Stimulated activated CD4-positive, alpha-beta T cell treated with anti-CD3 and anti-CD28 coated beads, Interleukin-2, amount 100 ng/mL, for 24 hours (primary cell): ENCODE results near the gene FAAP20.
A peak's percentile ranks its signal among the peaks of the same experiment; 100 is the strongest.

Experiments
- DNase-seq, 2 donors: peaks; one replicate each; pipeline ENCODE4 v3.0.0-alpha.2; 2020

FAAP20 gene

GRCh38 chr1:2193514-2194281, 874 bp downstream of the FAAP20 start:
- DNase-seq, result no peak

GRCh38 chr1:2192031-2192995, 2.3 kb downstream of the FAAP20 start:
- DNase-seq, result no peak

- no peak for DNase-seq
Measured at GRCh38 chr1:2190491-2190976, 4.0 kb downstream of the FAAP20 start.

GRCh38 chr1:2189459-2190425, 4.8 kb downstream of the FAAP20 start:
- DNase-seq, result peak; percentile 87 to 89

GRCh38 chr1:2188336-2188735, 6.2 kb downstream of the FAAP20 start:
- no peak for DNase-seq

- no peak for DNase-seq
Measured at GRCh38 chr1:2187619-2188018, 7.0 kb downstream of the FAAP20 start.

- DNase-seq, result no peak
Measured at GRCh38 chr1:2186901-2187300, 7.7 kb downstream of the FAAP20 start.

- DNase-seq, result no peak
Measured at GRCh38 chr1:2185880-2186855, 8.4 kb downstream of the FAAP20 start.

DNA sequence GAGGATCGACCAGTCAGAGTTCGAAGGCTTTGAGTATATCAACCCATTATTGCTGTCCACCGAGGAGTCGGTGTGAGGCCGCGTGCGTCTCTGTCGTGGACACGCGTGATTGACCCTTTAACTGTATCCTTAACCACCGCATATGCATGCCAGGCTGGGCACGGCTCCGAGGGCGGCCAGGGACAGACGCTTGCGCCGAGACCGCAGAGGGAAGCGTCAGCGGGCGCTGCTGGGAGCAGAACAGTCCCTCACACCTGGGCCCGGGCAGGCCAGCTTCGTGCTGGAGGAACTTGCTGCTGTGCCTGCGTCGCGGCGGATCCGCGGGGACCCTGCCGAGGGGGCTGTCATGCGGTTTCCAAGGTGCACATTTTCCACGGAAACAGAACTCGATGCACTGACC, 9.6 kb downstream of the FAAP20 start:
- no peak for DNase-seq

- no peak for DNase-seq
Measured at GRCh38 chr1:2184531-2184930, 10.0 kb downstream of the FAAP20 start.

- DNase-seq, result no peak
Measured at GRCh38 chr1:2183937-2184334, 10.6 kb downstream of the FAAP20 start.

DNA sequence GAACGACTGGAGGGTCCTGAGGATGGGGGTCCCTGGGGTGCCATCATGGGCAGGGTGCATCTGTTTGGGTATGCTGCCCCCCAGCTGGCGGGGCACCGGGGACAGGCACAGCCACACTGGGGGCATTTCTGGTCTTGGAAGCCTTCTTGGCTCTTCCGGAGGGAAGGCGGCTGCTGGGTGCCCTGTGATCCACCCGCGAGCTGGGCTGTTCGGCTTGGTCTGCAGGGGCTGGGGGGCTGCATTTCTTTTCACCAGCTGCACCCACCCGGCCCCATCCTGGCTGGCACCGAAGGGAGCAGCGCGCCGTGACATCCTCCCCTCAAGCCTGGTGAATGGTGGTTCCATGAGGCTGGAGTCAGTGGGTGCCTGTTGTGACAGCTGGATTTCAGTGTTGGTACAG, 12.2 kb downstream of the FAAP20 start:
- DNase-seq, result no peak

GRCh38 chr1:2181752-2182151, 12.8 kb downstream of the FAAP20 start:
- no peak for DNase-seq

- DNase-seq, result no peak
Measured at GRCh38 chr1:2181271-2181670, 13.3 kb downstream of the FAAP20 start.

DNA sequence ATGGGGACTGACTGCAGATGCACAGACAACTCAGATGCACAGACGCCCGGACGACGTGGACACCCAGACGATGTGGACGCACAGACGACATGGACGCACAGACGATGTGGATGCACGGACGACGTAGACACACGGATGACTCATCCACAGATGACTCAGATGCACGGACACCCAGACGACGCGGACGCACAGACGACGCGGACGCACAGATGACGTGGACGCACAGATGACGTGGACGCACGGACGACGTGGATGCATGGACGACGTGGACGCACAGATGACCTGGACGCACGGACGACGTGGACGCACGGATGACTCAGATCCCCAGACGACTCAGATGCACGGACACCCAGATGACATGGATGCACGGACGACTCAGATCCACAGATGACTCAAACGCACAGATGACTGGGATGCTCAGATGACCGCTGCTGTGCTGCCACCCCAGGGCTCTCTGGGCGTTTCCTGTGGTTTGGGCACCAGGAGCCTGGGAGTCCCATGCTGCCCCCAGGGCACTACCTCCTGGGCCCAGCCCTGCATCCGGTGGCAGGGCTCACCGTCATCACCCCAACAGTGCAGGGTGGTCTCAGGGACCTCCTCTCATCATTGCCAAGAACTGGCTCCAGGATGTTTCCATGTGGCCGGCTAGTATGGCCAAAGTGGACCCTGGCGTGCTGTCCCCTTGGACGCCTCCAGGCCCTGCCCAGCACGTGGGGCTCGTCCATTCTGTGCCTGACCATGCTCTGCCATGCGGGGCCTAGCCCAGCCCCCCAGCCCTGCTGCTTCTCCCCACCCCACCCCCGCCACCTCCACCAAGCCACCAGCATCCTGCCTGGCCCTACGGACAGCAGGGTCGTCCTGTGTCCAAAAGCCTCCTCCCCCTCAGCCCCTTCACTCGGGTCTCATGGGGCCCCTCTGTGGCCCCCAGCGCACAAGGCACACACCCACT, 14.0 kb downstream of the FAAP20 start:
- no peak for DNase-seq

GRCh38 chr1:2179283-2180013, 15.1 kb downstream of the FAAP20 start:
- DNase-seq, result no peak

DNA sequence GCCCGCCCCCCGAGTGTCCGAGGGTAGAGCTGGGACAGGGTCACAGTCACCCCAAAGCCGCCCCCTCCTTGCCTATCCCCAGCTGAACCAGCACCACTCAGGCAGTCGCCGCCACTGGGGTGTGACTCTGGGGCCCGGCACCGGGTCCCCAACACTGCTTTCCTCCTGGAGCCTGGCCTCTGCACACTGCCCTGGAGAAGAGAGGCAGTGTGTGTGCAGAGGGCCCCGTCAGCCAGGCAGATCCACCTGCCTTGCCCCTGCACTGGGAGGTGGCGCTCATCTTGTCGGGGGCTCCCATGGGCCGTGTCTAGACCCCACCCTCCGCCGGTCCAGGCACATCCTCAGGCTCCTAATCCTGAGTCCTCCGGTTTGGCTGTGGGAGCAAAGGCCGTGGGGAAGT, 15.7 kb downstream of the FAAP20 start:
- DNase-seq, result no peak

- no peak for DNase-seq
Measured at GRCh38 chr1:2177946-2178538, 16.5 kb downstream of the FAAP20 start.

- no peak for DNase-seq
Measured at GRCh38 chr1:2177541-2177940, 17.0 kb downstream of the FAAP20 start.
